ENCODE data around the gene SOCS2. TPM values are rescaled to one million over a fixed set of nuclear protein-coding genes. Genes with fewer than 3 reads are reported as not detected.

SOCS2 gene
- total RNA-seq, 1 donor from 2014 or later, result 19.5 TPM

GRCh38 chr12:93568091-93568490 is 4.4 kb upstream of the SOCS2 start:
- no peak for TF ChIP-seq CTCF (IDR thresholded peaks at IDR 0.05; ENCODE audit: unreplicated experiment)
- Mint-ChIP-seq H3K36me3 (ENCODE audit: low read depth, unreplicated experiment) (peaks cover 8% of the 10 kb centered on the region), H3K9me3 (ENCODE audit: unreplicated experiment) (no peaks in the 10 kb centered on the region), H3K27ac (ENCODE audit: unreplicated experiment) (no peak overlapping the region), H3K4me1 (ENCODE audit: unreplicated experiment) (peaks cover 5% of the 10 kb centered on the region), H3K4me3 (ENCODE audit: unreplicated experiment) (no peak overlapping the region), H3K27me3 (ENCODE audit: unreplicated experiment) (peaks cover 14% of the 10 kb centered on the region)
- DNase-seq (ENCODE audit: low spot score), result no peak

- no peak for TF ChIP-seq CTCF (IDR thresholded peaks at IDR 0.05; ENCODE audit: unreplicated experiment)
- Mint-ChIP-seq H3K36me3 (ENCODE audit: low read depth, unreplicated experiment) (peaks cover 12% of the 10 kb centered on the region), H3K9me3 (ENCODE audit: unreplicated experiment) (no peaks in the 10 kb centered on the region), H3K4me3 (ENCODE audit: unreplicated experiment) (peak overlapping the region; percentile 94), H3K27me3 (ENCODE audit: unreplicated experiment) (peaks cover 17% of the 10 kb centered on the region), H3K4me1 (ENCODE audit: unreplicated experiment) (peaks cover 11% of the 10 kb centered on the region), H3K27ac (ENCODE audit: unreplicated experiment) (no peak overlapping the region)
- DNase-seq (ENCODE audit: low spot score), result no peak
These were observed 3.2 kb upstream of the SOCS2 start for GRCh38 chr12:93569301-93569655.

- H3K36me3 Mint-ChIP-seq (ENCODE audit: low read depth, unreplicated experiment), result peaks cover 12% of the 10 kb centered on the region
- TF ChIP-seq CTCF (IDR thresholded peaks at IDR 0.05; ENCODE audit: unreplicated experiment), result peak; percentile 80
- H3K27me3 Mint-ChIP-seq (ENCODE audit: unreplicated experiment), result peaks cover 17% of the 10 kb centered on the region
- peak; percentile 94 for DNase-seq (ENCODE audit: low spot score)
- H3K9me3 Mint-ChIP-seq (ENCODE audit: unreplicated experiment), result no peaks in the 10 kb centered on the region
- peak overlapping the region; percentile 94 for H3K4me3 Mint-ChIP-seq (ENCODE audit: unreplicated experiment)
- H3K27ac Mint-ChIP-seq (ENCODE audit: unreplicated experiment), result peak overlapping the region; percentile 83
- H3K4me1 Mint-ChIP-seq (ENCODE audit: unreplicated experiment), result peaks cover 11% of the 10 kb centered on the region
These were observed 2.6 kb upstream of the SOCS2 start for GRCh38 chr12:93569656-93570551.

GRCh38 chr12:93570552-93571364 is 1.7 kb upstream of the SOCS2 start:
- H3K27me3 Mint-ChIP-seq (ENCODE audit: unreplicated experiment), result peaks cover 17% of the 10 kb centered on the region
- DNase-seq (ENCODE audit: low spot score), result peak; percentile 91
- peak overlapping the region; percentile 89 for H3K4me3 Mint-ChIP-seq (ENCODE audit: unreplicated experiment)
- peaks cover 12% of the 10 kb centered on the region for H3K36me3 Mint-ChIP-seq (ENCODE audit: low read depth, unreplicated experiment)
- no peak for TF ChIP-seq CTCF (IDR thresholded peaks at IDR 0.05; ENCODE audit: unreplicated experiment)
- H3K4me1 Mint-ChIP-seq (ENCODE audit: unreplicated experiment), result peaks cover 11% of the 10 kb centered on the region
- H3K9me3 Mint-ChIP-seq (ENCODE audit: unreplicated experiment), result no peaks in the 10 kb centered on the region
- H3K27ac Mint-ChIP-seq (ENCODE audit: unreplicated experiment), result no peak overlapping the region

Data from endothelial cell (in vitro differentiated cells).